GM23338 (cell line): ENCODE results near the gene TGIF1. TPM values are rescaled to one million over a fixed set of nuclear protein-coding genes. Genes with fewer than 3 reads are reported as not detected.

Experiments
- ATAC-seq: fragments of 200-7000 bp; cut with Tn5 transposase; 3 replicates; pipeline ENCODE4 v1.9.1; 2020
- DNase-seq: peaks from one replicate; pipeline ENCODE4 v3.0.0-alpha.2; 2015; ENCODE audit warnings: low spot score
- H2AFZ ChIP-seq: fragments of 200-600 bp; sonication (generic); 2 replicates; pipeline ENCODE4 v1.8.0; 2016; ENCODE audit warnings: antibody characterized with exemption, mild to moderate bottlenecking, moderate library complexity
- H3F3A ChIP-seq: fragments of 200-600 bp; sonication (generic); replicated peaks from 2 replicates; pipeline ENCODE4 v1.8.0; 2017; ENCODE audit warnings: antibody characterized with exemption, mixed run types, low read depth
- H3K27ac ChIP-seq: fragments of 200-600 bp; sonication (generic); 2 replicates; pipeline ENCODE4 v1.6.1; 2016; ENCODE audit warnings: low read depth
- H3K27me3 ChIP-seq: fragments of 200-600 bp; sonication (generic); 2 replicates; pipeline ENCODE4 v1.8.0; 2016; ENCODE audit warnings: mild to moderate bottlenecking, mixed run types, moderate library complexity; ENCODE audit not compliant: insufficient read depth
- H3K36me3 ChIP-seq: fragments of 200-600 bp; sonication (generic); 2 replicates; pipeline ENCODE4 v1.8.0; 2016; ENCODE audit warnings: mild to moderate bottlenecking; ENCODE audit not compliant: insufficient read depth
- H3K4me1 ChIP-seq: fragments of 200-600 bp; sonication (generic); 2 replicates; pipeline ENCODE4 v1.8.0; 2016; ENCODE audit warnings: mild to moderate bottlenecking, moderate library complexity; ENCODE audit not compliant: insufficient read depth
- H3K4me2 ChIP-seq: fragments of 200-600 bp; sonication (generic); 2 replicates; pipeline ENCODE4 v1.7.1; 2017; ENCODE audit warnings: mixed run types
- H3K4me3 ChIP-seq: fragments of 200-600 bp; sonication (generic); 2 replicates; pipeline ENCODE4 v1.6.1; 2016; ENCODE audit warnings: mixed run types
- H3K79me2 ChIP-seq: fragments of 200-600 bp; sonication (generic); replicated peaks from 2 replicates; pipeline ENCODE4 v1.8.0; 2017; ENCODE audit warnings: mild to moderate bottlenecking; ENCODE audit not compliant: insufficient read depth
- H3K9me2 ChIP-seq: fragments of 200-600 bp; sonication (generic); 2 replicates; pipeline ENCODE4 v1.8.0; 2017; ENCODE audit not compliant: insufficient read depth
- H4K20me1 ChIP-seq: fragments of 200-600 bp; sonication (generic); replicated peaks from 2 replicates; pipeline ENCODE4 v1.8.0; 2017; ENCODE audit warnings: mild to moderate bottlenecking; ENCODE audit not compliant: insufficient read depth
- H3K27ac Mint-ChIP-seq: 2 replicates; pipeline ENCODE4 v1.8.0; 2020; ENCODE audit warnings: inconsistent platforms, mild to moderate bottlenecking, moderate library complexity, mixed read lengths
- H3K27me3 Mint-ChIP-seq: 3 replicates; pipeline ENCODE4 v1.8.0; 2022; ENCODE audit warnings: low read depth, mild to moderate bottlenecking, moderate library complexity, mixed read lengths, inconsistent platforms; ENCODE audit not compliant: insufficient read depth, poor library complexity
- H3K36me3 Mint-ChIP-seq: 3 replicates; pipeline ENCODE4 v1.8.0; 2021; ENCODE audit warnings: low read depth, mild to moderate bottlenecking, inconsistent platforms, moderate library complexity, mixed read lengths
- H3K4me1 Mint-ChIP-seq: 3 replicates; pipeline ENCODE4 v1.8.0; 2020; ENCODE audit warnings: mild to moderate bottlenecking, inconsistent platforms, mixed read lengths
- H3K4me3 Mint-ChIP-seq: 3 replicates; pipeline ENCODE4 v1.8.0; 2021; ENCODE audit warnings: moderate library complexity, mild to moderate bottlenecking, inconsistent platforms, mixed read lengths
- H3K9me3 Mint-ChIP-seq: 3 replicates; pipeline ENCODE4 v1.8.0; 2020; ENCODE audit warnings: moderate library complexity, mild to moderate bottlenecking, inconsistent platforms, mixed read lengths
- CREB1 ChIP-seq: fragments of 250-450 bp; sonication (Bioruptor Pico); IDR thresholded peaks from 2 replicates; pipeline ENCODE4 v1.5.0; 2020; ENCODE audit warnings: low read depth, mild to moderate bottlenecking, moderate library complexity
- CTCF ChIP-seq, 2 experiments: fragments of 200-600 bp in 1 of 2; sonication (generic) in 1 of 2; conservative IDR thresholded peaks; 2 replicates each; pipeline versions ENCODE4 v1.5.1 to v1.6.1; 2016 to 2017; ENCODE audit warnings: antibody characterized with exemption in 2 of 2, low read depth in 2 of 2, mild to moderate bottlenecking in 2 of 2, moderate library complexity in 1 of 2
- EZH2 ChIP-seq: fragments of 200-600 bp; sonication (generic); IDR thresholded peaks from one replicate; pipeline ENCODE4 v1.8.0; 2017; ENCODE audit warnings: antibody characterized with exemption, mild to moderate bottlenecking, low read depth; ENCODE audit not compliant: unreplicated experiment
- EZH2phosphoT487 ChIP-seq: fragments of 200-600 bp; sonication (generic); IDR thresholded peaks from one replicate; pipeline ENCODE4 v1.8.1; 2018; ENCODE audit warnings: antibody characterized with exemption; ENCODE audit not compliant: unreplicated experiment
- NANOG ChIP-seq: IDR thresholded peaks from 2 replicates; pipeline ENCODE4 v1.6.1; 2016; ENCODE audit warnings: antibody characterized with exemption, borderline replicate concordance
- POLR2AphosphoS5 ChIP-seq: IDR thresholded peaks from 2 replicates; pipeline ENCODE4 v1.6.1; 2016; ENCODE audit warnings: antibody characterized with exemption, low read depth
- STAT1 ChIP-seq: IDR thresholded peaks from one replicate; pipeline ENCODE4 v1.6.1; 2016; ENCODE audit warnings: antibody characterized with exemption; ENCODE audit not compliant: unreplicated experiment
- ZNF114 ChIP-seq: fragments of 250-450 bp; sonication (Bioruptor Pico); IDR thresholded peaks from 2 replicates; pipeline ENCODE4 v1.5.0; 2020; ENCODE audit warnings: mild to moderate bottlenecking, moderate library complexity
- ZNF331 ChIP-seq: fragments of 250-450 bp; sonication (Bioruptor Pico); IDR thresholded peaks from 2 replicates; pipeline ENCODE4 v1.5.0; 2020; ENCODE audit warnings: low read depth, mild to moderate bottlenecking, moderate library complexity
- ZNF462 ChIP-seq: fragments of 250-450 bp; sonication (Bioruptor Pico); IDR thresholded peaks from 2 replicates; pipeline ENCODE4 v1.5.0; 2020; ENCODE audit warnings: mild to moderate bottlenecking, moderate library complexity
- polyA plus RNA-seq: library from polyadenylated mRNA; unstranded; fragments of >200 nt; fragmentation: Nextera tagmentation; extraction: Ambion mirVana; gene quantifications from 2 replicates; pipeline ENCODE4 v1.2.1, GENCODE V29; 2016
- total RNA-seq: library from RNA; depleted of rRNA; stranded (reverse); fragments of >200 nt; shearing (Covaris generic); gene quantifications from 2 replicates; pipeline ENCODE4 v1.2.3, GENCODE V29; 2014

The TGIF1 gene
- total and polyA plus RNA-seq, 2 experiments from 2014 or later, result 294 to 316 TPM

GRCh38 chr18:3489462-3489861 lies 39.5 kb downstream of the TGIF1 start (continued):
- TF ChIP-seq ZNF462 (CRISPR knock-in tag) (no peak), CREB1 (no peak), EZH2 (no peak), ZNF114 (CRISPR knock-in tag) (no peak), POLR2AphosphoS5 (no peak), EZH2phosphoT487 (no peak), NANOG (no peak)

GRCh38 chr18:3491981-3492555 lies 42.1 kb downstream of the TGIF1 start:
- Histone ChIP-seq H3K4me3 (no peak overlapping the region), H3K79me2 (no peaks in the 10 kb centered on the region), H3K9me2 (no peaks in the 10 kb centered on the region), H3K36me3 (no peaks in the 10 kb centered on the region), H3K27me3 (no peaks in the 10 kb centered on the region), H3K4me2 (no peak overlapping the region), H2AFZ (no peak overlapping the region), H3F3A (no peaks in the 10 kb centered on the region), H4K20me1 (no peaks in the 10 kb centered on the region), H3K27ac (no peak overlapping the region), H3K4me1 (peaks cover 22% of the 10 kb centered on the region; the same call in 1 of the 2 replicates)
- Mint-ChIP-seq H3K4me3 (no peak overlapping the region), H3K27me3 (no peaks in the 10 kb centered on the region), H3K4me1 (peaks cover 28% of the 10 kb centered on the region), H3K36me3 (no peaks in the 10 kb centered on the region), H3K27ac (no peak overlapping the region), H3K9me3 (no peaks in the 10 kb centered on the region)
- DNase-seq, result no peak
- ATAC-seq, result no peak
- TF ChIP-seq ZNF114 (CRISPR knock-in tag), result no peak
- no peak for TF ChIP-seq EZH2
- no peak for TF ChIP-seq CTCF (conservative IDR thresholded peaks at IDR 0.05; ENCODE audit: low read depth in 2 of 2)
- no peak for TF ChIP-seq CREB1
- TF ChIP-seq STAT1, result no peak
- TF ChIP-seq ZNF331, result no peak
